GM12878 (cell line): ENCODE data around the gene RER1. TPM values are rescaled to one million over a fixed set of nuclear protein-coding genes. Genes with fewer than 3 reads are reported as not detected.

Experiments
- ATF7 ChIP-seq: fragments of 450-650 bp; IDR thresholded peaks from 2 replicates; pipeline ENCODE4 v1.6.1; 2016; ENCODE audit warnings: low read depth, mild to moderate bottlenecking
- MTA2 ChIP-seq: fragments of 450-650 bp; IDR thresholded peaks from 2 replicates; pipeline ENCODE4 v1.6.1; 2016; ENCODE audit warnings: low read depth, mild to moderate bottlenecking, moderate library complexity
- NFYB ChIP-seq: IDR thresholded peaks from 2 replicates; pipeline ENCODE4 v1.6.1; 2011; ENCODE audit warnings: low read depth, mild to moderate bottlenecking, low read length, improper control_type of control experiment, moderate library complexity; ENCODE audit not compliant: insufficient read depth
- PML ChIP-seq: IDR thresholded peaks from 2 replicates; pipeline ENCODE4 v1.6.1; 2012; ENCODE audit warnings: low read length, inconsistent platforms
- SMAD1 ChIP-seq: fragments of 450-650 bp; IDR thresholded peaks from 2 replicates; pipeline ENCODE4 v1.6.1; 2018; ENCODE audit warnings: mild to moderate bottlenecking, low read depth; ENCODE audit not compliant: partially characterized antibody
- SMAD5 ChIP-seq: IDR thresholded peaks from 2 replicates; pipeline ENCODE4 v1.6.1; 2016; ENCODE audit warnings: antibody characterized with exemption, low read depth
- SPI1 ChIP-seq: IDR thresholded peaks from 2 replicates; pipeline ENCODE4 v1.6.1; 2011; ENCODE audit warnings: low read depth, mild to moderate bottlenecking, low read length, moderate library complexity, borderline replicate concordance; ENCODE audit not compliant: insufficient read depth
- SUPT20H ChIP-seq: IDR thresholded peaks from 2 replicates; pipeline ENCODE4 v1.6.1; 2011; ENCODE audit warnings: low read depth, mild to moderate bottlenecking, low read length, moderate library complexity, borderline replicate concordance; ENCODE audit not compliant: control insufficient read depth
- ZBED1 ChIP-seq: IDR thresholded peaks from 2 replicates; pipeline ENCODE4 v1.6.1; 2016; ENCODE audit warnings: borderline replicate concordance
- polyA plus RNA-seq, 11 experiments: library from polyadenylated mRNA; depleted of rRNA in 4 of 11; unstranded in 6 of 11; stranded (reverse) in 5 of 11; fragments of >200 nt; fragmentation: Nextera tagmentation in 4 of 11; fragmentation: Illumina TruSeq in 1 of 11; extraction: Ambion mirVana in 4 of 11; extraction: Trizol in 1 of 11; gene quantifications; 1 replicate in 1 of 11; 2 replicates in 10 of 11; pipeline versions ENCODE4 v1.2.1 to v1.2.3, GENCODE V29; 2011 to 2016; ENCODE audit warnings: inconsistent platforms in 2 of 11, missing spikeins in 2 of 11, low read depth in 1 of 11
- total RNA-seq, 4 experiments: library from RNA; depleted of rRNA in 3 of 4; stranded (reverse); fragments of >200 nt in 3 of 4; fragmentation: Illumina TruSeq in 1 of 4; extraction: Trizol in 1 of 4; gene quantifications; 2 replicates each; pipeline versions ENCODE4 v1.2.1 to v1.2.3, GENCODE V29; 2013 to 2021
- TF ChIP-seq, protein P1 (sequence below): fragments of 450-650 bp; IDR thresholded peaks from 2 replicates; pipeline ENCODE4 v1.6.1; 2017; ENCODE audit warnings: antibody characterized with exemption, mild to moderate bottlenecking, moderate library complexity
- TF ChIP-seq, protein P2 (sequence below): fragments of 450-650 bp; formaldehyde crosslinking; IDR thresholded peaks from 2 replicates; pipeline ENCODE4 v1.5.0; 2022; ENCODE audit warnings: mild to moderate bottlenecking, missing genetic modification characterization
- TF ChIP-seq, protein P3 (sequence below): fragments of 450-650 bp; conservative IDR thresholded peaks from 2 replicates; pipeline ENCODE4 v1.6.1; 2017; ENCODE audit warnings: mild to moderate bottlenecking, moderate library complexity

Gene RER1
- total and polyA plus RNA-seq, 10 of the 15 experiments (the other 5 are each of a cell fraction or from before 2014, with no cell fraction given): 29.2 to 274 (median 136) TPM

DNA sequence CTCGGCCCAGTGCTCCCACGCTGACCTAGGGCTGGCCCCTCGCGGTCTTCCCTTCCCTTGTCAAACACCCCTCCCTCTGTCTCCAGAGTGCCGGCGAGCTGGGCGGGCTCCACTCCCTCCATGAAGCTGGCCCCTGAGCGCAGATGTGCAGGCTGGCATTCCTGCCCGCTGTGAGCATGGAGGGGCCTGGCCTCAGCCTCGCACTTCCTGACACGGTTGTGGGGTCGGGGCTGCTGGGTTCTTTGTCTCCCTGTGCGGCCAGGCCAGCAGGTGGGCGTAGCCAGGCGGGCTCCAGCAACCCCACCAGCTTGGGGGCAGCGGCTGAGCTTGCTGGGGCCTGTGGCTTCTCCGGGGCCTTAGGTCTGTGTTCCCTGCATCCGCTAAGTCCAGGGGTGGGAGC is 34.9 kb downstream of the RER1 start (continued):
- TF ChIP-seq, protein P1, sequence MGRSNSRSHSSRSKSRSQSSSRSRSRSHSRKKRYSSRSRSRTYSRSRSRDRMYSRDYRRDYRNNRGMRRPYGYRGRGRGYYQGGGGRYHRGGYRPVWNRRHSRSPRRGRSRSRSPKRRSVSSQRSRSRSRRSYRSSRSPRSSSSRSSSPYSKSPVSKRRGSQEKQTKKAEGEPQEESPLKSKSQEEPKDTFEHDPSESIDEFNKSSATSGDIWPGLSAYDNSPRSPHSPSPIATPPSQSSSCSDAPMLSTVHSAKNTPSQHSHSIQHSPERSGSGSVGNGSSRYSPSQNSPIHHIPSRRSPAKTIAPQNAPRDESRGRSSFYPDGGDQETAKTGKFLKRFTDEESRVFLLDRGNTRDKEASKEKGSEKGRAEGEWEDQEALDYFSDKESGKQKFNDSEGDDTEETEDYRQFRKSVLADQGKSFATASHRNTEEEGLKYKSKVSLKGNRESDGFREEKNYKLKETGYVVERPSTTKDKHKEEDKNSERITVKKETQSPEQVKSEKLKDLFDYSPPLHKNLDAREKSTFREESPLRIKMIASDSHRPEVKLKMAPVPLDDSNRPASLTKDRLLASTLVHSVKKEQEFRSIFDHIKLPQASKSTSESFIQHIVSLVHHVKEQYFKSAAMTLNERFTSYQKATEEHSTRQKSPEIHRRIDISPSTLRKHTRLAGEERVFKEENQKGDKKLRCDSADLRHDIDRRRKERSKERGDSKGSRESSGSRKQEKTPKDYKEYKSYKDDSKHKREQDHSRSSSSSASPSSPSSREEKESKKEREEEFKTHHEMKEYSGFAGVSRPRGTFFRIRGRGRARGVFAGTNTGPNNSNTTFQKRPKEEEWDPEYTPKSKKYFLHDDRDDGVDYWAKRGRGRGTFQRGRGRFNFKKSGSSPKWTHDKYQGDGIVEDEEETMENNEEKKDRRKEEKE: no peak
- no peak for TF ChIP-seq MTA2
- TF ChIP-seq ATF7: no peak
- TF ChIP-seq PML: no peak
- TF ChIP-seq NFYB: no peak
- TF ChIP-seq SMAD5: no peak
- TF ChIP-seq, protein P2, sequence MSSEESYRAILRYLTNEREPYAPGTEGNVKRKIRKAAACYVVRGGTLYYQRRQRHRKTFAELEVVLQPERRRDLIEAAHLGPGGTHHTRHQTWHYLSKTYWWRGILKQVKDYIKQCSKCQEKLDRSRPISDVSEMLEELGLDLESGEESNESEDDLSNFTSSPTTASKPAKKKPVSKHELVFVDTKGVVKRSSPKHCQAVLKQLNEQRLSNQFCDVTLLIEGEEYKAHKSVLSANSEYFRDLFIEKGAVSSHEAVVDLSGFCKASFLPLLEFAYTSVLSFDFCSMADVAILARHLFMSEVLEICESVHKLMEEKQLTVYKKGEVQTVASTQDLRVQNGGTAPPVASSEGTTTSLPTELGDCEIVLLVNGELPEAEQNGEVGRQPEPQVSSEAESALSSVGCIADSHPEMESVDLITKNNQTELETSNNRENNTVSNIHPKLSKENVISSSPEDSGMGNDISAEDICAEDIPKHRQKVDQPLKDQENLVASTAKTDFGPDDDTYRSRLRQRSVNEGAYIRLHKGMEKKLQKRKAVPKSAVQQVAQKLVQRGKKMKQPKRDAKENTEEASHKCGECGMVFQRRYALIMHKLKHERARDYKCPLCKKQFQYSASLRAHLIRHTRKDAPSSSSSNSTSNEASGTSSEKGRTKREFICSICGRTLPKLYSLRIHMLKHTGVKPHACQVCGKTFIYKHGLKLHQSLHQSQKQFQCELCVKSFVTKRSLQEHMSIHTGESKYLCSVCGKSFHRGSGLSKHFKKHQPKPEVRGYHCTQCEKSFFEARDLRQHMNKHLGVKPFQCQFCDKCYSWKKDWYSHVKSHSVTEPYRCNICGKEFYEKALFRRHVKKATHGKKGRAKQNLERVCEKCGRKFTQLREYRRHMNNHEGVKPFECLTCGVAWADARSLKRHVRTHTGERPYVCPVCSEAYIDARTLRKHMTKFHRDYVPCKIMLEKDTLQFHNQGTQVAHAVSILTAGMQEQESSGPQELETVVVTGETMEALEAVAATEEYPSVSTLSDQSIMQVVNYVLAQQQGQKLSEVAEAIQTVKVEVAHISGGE (CRISPR knock-in tag): no peak
- no peak for TF ChIP-seq SUPT20H
- no peak for TF ChIP-seq ZBED1
- no peak for TF ChIP-seq SMAD1
- no peak for TF ChIP-seq SPI1
- TF ChIP-seq, protein P3, sequence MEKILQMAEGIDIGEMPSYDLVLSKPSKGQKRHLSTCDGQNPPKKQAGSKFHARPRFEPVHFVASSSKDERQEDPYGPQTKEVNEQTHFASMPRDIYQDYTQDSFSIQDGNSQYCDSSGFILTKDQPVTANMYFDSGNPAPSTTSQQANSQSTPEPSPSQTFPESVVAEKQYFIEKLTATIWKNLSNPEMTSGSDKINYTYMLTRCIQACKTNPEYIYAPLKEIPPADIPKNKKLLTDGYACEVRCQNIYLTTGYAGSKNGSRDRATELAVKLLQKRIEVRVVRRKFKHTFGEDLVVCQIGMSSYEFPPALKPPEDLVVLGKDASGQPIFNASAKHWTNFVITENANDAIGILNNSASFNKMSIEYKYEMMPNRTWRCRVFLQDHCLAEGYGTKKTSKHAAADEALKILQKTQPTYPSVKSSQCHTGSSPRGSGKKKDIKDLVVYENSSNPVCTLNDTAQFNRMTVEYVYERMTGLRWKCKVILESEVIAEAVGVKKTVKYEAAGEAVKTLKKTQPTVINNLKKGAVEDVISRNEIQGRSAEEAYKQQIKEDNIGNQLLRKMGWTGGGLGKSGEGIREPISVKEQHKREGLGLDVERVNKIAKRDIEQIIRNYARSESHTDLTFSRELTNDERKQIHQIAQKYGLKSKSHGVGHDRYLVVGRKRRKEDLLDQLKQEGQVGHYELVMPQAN: no peak
